ENCODE measurements around the gene TMSB10.
"Not testable (repeated sequence)": the region's sequence is repeated elsewhere in the genome, so short reads cannot be mapped to it uniquely, and the experiment has no call there.

Gene TMSB10

DNA sequence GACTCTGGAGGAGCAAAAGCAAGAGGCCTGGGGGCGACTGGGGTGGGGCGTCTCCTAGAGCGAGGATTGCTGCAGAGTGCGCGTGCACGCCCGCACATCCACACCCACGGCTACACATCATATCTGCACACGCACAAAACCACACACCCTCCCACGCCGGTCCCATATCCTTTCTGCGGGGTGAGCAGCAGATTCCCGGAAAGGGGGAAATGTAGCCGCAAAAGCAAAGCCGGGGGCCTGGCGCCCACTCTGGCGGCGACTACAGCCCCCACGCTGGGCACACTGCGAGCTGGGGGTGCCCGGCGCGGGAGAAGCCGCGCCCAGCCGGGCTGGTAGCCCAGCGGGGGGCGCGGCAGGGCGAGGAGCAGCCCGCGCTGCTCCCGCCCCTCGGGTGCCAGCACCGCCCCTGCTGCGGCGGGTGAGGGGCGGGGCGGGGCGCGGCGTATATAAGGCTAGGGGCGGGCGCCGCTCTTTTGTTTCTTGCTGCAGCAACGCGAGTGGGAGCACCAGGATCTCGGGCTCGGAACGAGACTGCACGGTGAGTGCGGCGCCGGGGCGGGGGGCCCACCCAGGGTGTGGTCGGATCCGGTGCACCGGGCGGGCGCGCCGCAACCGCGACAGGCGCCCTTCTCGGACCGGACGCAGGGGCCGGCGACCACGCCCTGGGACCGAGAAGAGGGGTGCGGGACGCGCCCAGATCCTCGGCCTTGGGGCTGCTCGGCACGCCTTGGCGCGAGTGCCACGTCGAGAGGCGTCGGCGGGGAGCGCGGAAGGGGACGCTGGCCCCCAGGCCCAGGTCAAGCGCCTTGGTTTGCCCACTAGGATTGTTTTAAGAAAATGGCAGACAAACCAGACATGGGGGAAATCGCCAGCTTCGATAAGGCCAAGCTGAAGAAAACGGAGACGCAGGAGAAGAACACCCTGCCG is at the start of gene TMSB10:
Gene TMSB10, plus strand, starts transcription at position 476 of the 927 bp plus-strand sequence.
- DNase-seq = peak; percentile 93

DNA sequence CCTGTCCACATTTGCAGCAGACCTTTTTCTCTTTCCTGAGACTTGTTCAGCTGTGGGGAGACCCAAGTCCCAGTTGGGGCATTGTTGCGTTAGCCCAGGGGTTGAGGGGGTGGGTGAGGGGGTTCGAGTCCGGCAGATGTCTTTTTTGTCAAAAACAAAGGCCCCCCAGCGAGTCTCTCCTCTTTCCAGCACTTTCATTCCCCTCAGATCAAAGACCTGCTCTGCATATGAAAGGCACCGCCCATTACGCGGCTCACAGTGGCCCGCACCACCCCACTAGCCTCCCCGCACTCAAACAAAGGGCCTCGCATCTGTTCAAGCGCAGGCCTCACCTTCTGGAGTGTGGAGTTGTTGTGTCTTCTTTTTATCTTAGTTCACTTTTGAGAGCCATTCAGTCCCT is 49.7 kb upstream of the TMSB10 start:
- no peak for DNase-seq

DNA sequence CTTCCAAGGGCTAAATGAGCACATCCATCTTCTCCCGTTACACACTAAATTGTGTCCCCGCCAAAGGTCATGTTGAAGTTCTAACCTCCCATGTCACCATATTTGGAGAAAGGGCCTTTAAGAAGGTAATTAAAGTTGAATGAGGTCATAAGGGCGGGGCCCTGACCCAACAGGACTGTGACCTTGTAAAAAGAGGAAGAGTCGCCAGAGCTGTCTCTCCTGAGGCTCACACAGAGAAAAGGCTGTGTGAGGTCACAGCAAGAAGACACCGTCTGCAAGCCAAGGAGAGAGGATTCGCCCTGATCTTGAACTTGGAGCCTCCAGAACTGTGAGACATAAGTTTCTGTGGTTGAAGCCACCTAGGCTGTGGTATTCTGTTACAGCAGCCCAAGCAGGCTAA is 48.7 kb upstream of the TMSB10 start:
- DNase-seq = peak; percentile 47

GRCh38 chr2:84857566-84857965 is 47.9 kb upstream of the TMSB10 start:
- no peak for DNase-seq

DNA sequence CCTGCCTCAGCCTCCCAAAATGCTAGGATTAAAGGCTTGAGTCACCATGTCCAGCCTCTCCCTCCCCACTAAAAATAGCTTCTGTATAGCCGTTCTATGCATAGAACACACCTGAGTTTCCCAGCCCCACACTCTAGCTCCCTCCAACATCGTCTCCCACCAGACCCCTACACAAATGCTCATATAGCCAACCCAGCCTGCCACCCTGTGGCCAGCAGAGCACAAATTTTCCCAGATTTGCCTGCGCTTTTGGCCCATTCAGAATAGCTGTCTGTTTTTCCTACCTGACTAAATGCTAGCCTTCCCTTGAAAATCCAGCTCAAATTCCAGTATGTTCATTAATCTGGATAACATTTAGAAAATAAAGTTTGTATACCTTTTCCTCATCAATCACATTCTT is 47.3 kb upstream of the TMSB10 start:
- no peak for DNase-seq

GRCh38 chr2:84858937-84859336 is 46.5 kb upstream of the TMSB10 start:
- no peak for DNase-seq

DNA sequence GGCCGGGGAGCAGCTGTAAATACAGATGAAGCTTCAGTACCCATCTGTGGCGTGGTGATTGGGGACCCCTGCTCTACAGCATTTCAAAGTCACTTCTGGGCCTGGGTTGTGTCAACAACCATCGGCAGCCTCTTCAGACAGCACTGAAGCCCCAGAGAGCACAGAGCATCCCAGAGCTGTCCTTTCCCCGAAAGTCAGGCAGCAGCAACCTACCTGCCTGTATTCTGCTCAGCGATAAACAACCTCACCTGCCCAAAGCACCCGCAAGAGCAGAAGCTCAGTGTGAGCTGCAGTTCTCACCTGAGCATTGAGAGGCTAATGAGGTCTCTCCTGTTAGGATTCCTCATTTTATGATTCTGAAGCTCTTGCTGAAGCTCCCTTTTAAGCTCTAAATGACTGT is 43.9 kb upstream of the TMSB10 start:
- DNase-seq = no peak

GRCh38 chr2:84862006-84862405 is 43.5 kb upstream of the TMSB10 start:
- DNase-seq = no peak

DNA sequence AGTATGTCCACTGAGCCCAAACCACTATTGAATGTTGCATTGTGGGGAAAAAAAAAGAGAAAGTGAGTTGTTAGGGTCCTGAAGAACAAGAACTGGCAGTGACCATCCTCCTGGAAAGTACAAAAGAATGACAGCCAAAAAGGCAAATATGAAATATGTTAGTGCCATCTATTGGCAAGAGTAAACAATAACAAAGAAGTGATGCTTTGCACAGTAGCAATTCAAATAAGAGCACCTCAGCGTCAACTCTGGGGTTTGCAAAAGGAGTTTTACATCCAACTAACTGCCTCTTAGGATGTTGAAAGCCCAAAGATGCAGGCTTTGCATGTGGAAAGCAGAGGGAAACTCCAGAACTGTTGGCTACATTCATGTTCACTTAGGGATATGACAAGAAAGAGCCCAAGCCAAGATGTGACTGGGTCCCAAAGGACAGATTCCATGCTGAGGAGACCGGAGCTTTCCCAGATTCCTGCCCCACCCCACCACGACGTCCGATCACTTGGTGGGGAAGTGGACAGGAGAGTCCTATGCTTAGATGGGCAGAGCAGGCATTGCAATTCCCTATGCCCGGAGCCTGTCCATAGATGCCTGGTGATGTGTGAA is 40.2 kb upstream of the TMSB10 start:
- DNase-seq = peak; percentile 68

DNA sequence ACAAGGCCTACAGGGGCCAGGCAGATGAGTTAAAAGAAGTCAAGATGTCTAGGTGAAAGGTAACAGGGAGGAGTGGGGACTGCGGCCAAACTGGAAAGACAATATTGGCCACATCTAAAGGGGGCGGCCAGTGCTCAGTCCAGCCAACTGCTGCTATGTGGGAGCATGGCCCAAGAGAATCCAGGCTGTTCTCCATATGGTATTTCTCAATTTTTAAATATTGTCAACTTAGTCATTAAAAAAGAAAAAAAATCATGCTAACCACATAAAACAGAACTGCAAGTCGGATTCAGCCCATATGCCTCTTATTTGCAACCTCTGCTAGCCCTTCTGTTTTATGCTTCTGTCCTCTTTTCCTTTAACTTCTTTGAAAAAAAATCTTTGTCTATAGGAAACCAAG is 39.3 kb upstream of the TMSB10 start:
- no peak for DNase-seq

- not testable (repeated sequence) for DNase-seq
Measured at GRCh38 chr2:84868327-84868726, 37.1 kb upstream of the TMSB10 start.

- no peak for DNase-seq
Measured at GRCh38 chr2:84870306-84870705, 35.1 kb upstream of the TMSB10 start.

DNA sequence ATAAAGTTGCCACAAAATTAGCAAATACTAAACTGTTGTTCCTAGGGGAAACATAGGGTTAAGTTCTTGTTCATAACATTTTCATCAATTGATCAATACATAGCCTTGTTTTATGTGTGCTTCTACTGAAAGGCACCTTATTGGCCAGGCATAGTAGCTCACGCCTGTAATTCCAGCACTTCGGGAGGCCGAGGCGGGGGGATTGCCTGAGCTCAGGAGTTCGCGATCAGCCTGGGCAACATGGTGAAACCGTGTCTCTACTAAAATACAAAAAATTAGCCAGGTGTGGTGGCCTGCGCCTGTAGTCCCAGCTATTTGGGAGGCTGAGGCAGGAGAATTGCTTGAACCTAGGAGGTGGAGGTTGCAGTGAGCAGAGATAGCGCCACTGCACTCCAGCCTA is 32.8 kb upstream of the TMSB10 start:
- not testable (repeated sequence) for DNase-seq

GRCh38 chr2:84873350-84873749 is 32.1 kb upstream of the TMSB10 start:
- no peak for DNase-seq

DNA sequence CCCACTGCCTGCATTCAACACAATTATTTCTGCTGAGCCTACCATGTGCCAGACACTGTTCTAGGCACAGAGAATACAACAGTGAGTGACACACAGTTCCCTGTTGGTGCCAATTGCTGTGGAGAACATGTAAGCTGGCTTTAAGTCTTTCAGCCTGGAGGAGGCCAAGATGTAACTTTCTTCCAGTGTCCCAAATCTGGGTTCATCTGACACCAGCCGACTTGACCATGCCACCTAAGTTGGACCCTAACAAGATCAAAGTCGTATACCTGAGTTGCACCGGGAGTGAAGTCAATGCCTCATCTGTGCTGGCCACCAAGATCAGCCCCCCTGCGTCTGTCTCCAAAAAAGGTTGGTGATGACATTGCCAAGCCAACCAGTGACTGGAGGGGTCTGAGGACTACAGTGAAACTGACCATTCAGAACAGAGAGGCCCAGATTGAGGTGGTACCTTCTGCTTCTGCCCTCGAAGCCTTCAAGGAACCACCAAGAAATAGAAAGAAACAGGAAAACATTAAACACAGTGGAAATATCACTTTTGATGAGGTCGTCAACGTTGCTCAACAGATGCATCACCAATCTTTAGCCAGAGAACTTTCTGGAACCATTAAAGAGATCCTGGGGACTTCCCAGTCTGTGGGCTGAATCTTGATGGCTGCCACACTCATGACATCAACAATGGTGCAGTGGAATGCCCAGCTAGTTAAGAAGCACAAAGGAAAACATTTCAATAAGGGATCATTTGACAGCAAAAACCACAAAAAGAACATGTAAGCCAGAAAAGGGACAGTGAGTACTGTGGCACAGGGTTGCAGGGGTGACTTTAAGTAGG is 30.9 kb upstream of the TMSB10 start:
- peak; percentile 56 for DNase-seq

DNA sequence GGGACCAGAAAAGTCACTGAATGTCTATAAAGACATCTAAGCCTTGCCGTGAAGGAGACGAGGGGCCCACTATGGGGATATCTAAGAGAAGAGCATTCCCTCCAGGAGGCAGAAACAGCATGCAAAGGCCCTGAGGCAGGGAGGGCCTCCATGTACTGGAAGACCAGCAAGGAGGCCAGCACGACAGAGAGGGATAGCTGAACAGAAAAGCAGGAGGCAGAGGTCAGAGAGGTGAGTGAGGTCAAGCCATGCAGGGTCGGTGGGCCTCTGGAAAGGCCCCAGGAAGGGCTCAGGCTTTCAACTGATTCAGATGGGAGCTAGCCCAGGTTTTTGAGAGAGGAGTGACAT is 30.3 kb upstream of the TMSB10 start:
- DNase-seq = no peak

GRCh38 chr2:84875619-84876018 is 29.8 kb upstream of the TMSB10 start:
- DNase-seq = not testable (repeated sequence)

DNA sequence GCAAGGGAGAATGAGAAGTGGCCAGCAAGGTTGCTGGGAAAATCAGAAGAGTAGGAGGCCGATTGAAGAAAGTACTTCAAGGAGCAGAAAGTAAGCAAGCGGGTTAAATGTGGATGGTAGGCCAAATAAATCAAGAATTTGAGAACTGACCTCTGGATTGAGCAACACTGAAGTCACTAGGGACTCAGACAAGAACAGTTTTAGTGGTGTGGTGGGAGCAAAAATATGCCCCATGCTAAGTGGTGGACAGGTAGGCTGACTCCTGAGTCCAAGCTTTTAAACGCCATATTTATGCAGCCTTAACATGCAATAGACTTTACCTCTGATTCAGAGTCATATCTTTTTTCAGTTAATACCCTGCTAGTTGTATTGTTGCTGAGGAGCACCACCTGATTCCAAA is 29.1 kb upstream of the TMSB10 start:
- DNase-seq = no peak

DNA sequence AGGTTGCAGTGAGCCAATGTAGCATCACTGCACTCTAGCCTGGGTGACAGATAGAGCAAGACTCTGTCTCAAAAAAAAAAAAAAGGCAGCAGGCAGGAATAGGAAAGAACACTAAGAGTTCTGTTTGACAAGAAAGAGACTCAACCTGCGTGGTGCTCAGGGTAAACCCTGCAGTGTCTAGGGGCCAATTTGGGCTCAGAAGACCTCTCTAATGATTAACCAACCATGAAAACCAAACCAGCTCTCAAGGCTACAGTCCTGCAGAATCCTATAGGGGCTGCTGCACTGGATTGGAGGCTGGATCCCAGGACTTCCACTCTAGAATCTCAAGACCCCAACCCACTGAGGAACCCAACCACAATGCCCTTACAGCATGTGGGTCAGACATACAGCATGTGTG is 27.0 kb upstream of the TMSB10 start:
- DNase-seq = no peak

DNA sequence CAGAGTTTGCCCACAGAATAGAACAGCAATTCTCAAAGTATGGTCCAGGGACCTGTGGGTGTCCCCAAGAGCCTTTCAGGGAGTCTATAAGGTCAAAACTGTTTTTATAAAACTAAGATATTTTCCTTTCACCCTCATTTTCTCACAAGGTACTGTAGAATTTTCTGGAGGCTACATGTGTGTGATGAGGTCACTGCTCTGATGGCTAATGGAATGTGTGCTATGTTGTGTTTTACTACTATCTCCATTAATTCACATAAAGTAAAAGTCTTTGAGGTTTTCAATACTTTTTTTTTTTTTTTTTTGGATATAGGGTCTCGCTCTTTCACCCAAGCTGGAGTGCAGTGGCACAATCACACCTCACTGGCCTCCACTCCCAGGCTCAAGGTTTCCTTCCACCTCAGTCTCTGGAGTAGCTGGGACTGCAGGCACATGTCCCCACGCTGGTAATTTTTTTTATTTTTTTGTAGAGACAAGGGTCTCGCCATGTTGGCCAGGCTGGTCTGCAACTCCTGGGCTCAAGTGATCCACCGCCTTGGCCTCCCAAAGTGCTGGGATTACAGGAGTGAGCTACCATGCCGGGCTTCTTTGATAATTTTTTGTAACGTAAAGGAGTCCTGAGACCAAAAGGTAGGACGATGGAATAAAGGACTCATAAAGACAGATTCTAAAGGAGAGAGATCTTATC is 26.4 kb upstream of the TMSB10 start:
- no peak for DNase-seq

- DNase-seq = no peak
Measured at GRCh38 chr2:84879584-84880394, 25.7 kb upstream of the TMSB10 start.

DNA sequence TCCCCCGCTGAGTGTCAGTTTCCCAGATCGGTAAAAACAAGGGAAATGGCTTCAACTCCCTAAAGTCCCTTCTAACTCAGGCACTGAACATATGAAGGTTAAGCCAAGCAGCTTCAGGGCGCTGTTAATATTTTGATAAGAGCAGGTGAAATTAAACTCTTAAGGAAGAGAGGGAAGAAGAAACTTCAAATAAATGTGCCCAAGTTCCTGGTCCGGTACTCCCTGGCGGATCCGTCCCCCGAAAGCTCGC is 25.1 kb upstream of the TMSB10 start:
- DNase-seq = no peak
